Fibroblast of lung (primary cell): ENCODE data around the gene SLC66A1.

Experiments used
- CTCF ChIP-seq, 2 donors: IDR thresholded peaks in 1 of 2; conservative IDR thresholded peaks in 1 of 2; 1 replicate in 1 of 2; 2 replicates in 1 of 2; pipeline ENCODE4 v1.5.1; 2011 to 2012; ENCODE audit warnings: low read length in 2 of 2, control low read depth in 1 of 2, inconsistent platforms in 1 of 2, low read depth in 1 of 2, mild to moderate bottlenecking in 1 of 2
- EZH2 ChIP-seq: IDR thresholded peaks from 2 replicates; pipeline ENCODE4 v1.5.1; 2012; ENCODE audit warnings: low read length, control low read depth, mild to moderate bottlenecking; ENCODE audit errors: missing control alignments

- no peak for TF ChIP-seq CTCF (conservative IDR thresholded peaks at IDR 0.05 in 1 of 2, IDR thresholded peaks at IDR 0.05 in 1 of 2; ENCODE audit: low read depth in 1 of 2, low read length in 2 of 2)
- TF ChIP-seq EZH2: no peak
Observed at GRCh38 chr1:19308509-19308907, 3.6 kb upstream of the SLC66A1 start.
